Liver (tissue), 3 donors: ENCODE measurements around the gene CTNNA2.

Experiments used
- FOXA1 ChIP-seq: IDR thresholded peaks from 2 replicates; pipeline ENCODE4 v1.6.1; 2016; ENCODE audit warnings: antibody characterized with exemption
- RAD21 ChIP-seq, 2 donors: IDR thresholded peaks; 2 replicates each; pipeline ENCODE4 v1.6.1; 2016; ENCODE audit warnings: antibody characterized with exemption in 2 of 2, mild to moderate bottlenecking in 2 of 2
- SP1 ChIP-seq: IDR thresholded peaks from 2 replicates; pipeline ENCODE4 v1.6.1; 2018; ENCODE audit warnings: antibody characterized with exemption, mild to moderate bottlenecking
- TF ChIP-seq, protein P1 (sequence below): fragments of 150-350 bp; IDR thresholded peaks from 2 replicates; pipeline ENCODE4 v1.5.1; 2017; ENCODE audit warnings: improper control_type of control experiment, low read depth, low read length; ENCODE audit not compliant: missing input control
- TF ChIP-seq, protein P2 (sequence below): IDR thresholded peaks from 2 replicates; pipeline ENCODE4 v1.6.1; 2016; ENCODE audit warnings: antibody characterized with exemption
- donor health status: healthy.
- donor health status: healthy.

DNA sequence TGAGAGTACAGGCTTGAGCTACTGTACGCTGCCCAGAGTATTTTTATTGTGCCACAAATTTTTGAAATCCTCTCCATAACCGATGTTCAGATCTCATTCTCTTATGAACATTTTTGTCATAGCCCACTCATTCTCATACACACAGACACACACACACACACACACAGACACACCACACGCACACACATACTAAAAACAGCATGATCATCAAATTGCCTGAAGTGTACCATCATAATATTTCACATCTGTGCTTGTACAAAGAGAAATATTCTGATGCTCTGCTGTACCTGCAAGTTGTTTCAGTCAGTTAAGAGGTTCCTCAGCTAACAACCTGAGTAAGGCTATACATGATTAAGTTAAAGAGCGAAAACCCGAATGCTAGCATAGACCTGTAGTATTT is 696.6 kb downstream of the CTNNA2 start:
- TF ChIP-seq, protein P1, sequence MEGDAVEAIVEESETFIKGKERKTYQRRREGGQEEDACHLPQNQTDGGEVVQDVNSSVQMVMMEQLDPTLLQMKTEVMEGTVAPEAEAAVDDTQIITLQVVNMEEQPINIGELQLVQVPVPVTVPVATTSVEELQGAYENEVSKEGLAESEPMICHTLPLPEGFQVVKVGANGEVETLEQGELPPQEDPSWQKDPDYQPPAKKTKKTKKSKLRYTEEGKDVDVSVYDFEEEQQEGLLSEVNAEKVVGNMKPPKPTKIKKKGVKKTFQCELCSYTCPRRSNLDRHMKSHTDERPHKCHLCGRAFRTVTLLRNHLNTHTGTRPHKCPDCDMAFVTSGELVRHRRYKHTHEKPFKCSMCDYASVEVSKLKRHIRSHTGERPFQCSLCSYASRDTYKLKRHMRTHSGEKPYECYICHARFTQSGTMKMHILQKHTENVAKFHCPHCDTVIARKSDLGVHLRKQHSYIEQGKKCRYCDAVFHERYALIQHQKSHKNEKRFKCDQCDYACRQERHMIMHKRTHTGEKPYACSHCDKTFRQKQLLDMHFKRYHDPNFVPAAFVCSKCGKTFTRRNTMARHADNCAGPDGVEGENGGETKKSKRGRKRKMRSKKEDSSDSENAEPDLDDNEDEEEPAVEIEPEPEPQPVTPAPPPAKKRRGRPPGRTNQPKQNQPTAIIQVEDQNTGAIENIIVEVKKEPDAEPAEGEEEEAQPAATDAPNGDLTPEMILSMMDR: no peak
- TF ChIP-seq FOXA1 (no peak), SP1 (no peak), RAD21 (IDR thresholded peaks at IDR 0.05) (no peak)
- TF ChIP-seq, protein P2, sequence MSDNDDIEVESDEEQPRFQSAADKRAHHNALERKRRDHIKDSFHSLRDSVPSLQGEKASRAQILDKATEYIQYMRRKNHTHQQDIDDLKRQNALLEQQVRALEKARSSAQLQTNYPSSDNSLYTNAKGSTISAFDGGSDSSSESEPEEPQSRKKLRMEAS: no peak
